Measurements from ENCODE around the gene MAGI3.
"Not testable (repeated sequence)": the region's sequence is repeated elsewhere in the genome, so short reads cannot be mapped to it uniquely, and the experiment has no call there.

DNA sequence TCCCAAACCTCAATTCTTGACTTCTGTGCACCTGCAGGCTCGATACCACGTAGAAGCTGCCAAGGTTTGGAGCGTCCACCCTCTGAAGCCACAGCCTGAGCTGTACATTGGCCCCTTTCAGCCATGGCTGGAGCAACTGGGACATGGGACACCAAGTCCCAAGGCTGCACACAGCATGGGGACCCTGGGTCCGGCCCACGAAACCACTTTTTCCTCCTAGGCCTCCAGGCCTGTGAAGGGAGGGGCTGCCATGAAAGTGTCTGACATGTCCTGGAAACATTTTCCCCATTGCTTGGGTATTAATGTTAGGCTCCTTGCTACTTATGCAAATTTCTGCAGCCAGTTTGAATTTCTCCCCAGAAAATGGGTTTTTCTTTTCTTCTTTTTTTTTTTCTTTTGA lies 328.3 kb downstream of the MAGI3 start:
- TF ChIP-seq, protein P1, sequence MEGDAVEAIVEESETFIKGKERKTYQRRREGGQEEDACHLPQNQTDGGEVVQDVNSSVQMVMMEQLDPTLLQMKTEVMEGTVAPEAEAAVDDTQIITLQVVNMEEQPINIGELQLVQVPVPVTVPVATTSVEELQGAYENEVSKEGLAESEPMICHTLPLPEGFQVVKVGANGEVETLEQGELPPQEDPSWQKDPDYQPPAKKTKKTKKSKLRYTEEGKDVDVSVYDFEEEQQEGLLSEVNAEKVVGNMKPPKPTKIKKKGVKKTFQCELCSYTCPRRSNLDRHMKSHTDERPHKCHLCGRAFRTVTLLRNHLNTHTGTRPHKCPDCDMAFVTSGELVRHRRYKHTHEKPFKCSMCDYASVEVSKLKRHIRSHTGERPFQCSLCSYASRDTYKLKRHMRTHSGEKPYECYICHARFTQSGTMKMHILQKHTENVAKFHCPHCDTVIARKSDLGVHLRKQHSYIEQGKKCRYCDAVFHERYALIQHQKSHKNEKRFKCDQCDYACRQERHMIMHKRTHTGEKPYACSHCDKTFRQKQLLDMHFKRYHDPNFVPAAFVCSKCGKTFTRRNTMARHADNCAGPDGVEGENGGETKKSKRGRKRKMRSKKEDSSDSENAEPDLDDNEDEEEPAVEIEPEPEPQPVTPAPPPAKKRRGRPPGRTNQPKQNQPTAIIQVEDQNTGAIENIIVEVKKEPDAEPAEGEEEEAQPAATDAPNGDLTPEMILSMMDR (IDR thresholded peaks at IDR 0.05), result not testable (repeated sequence)
- TF ChIP-seq EP300, POLR2A (IDR thresholded peaks at IDR 0.05): not testable (repeated sequence)

Measured in stomach (tissue), 4 donors.